SK-N-SH (cell line): ENCODE measurements around the gene SLC2A9. TPM values are rescaled to one million over a fixed set of nuclear protein-coding genes. Genes with fewer than 3 reads are reported as not detected.

Experiments used
- CTCF ChIA-PET: fragments of 300-600, 350-600 bp; formaldehyde crosslinking; extraction: SDS; loops from one replicate; lab custom pipeline; 2021; lab: Yijun Ruan, JAX
- POLR2A ChIA-PET: fragments of 350-600 bp; sonication (Branson Sonifier 250); formaldehyde crosslinking; extraction: SDS; loops from one replicate; lab custom pipeline; 2020; ENCODE audit warnings: antibody characterized with exemption, inconsistent platforms; lab: Yijun Ruan, JAX
- DNase-seq: peaks from one replicate; pipeline ENCODE4 v3.0.0; 2012
- H2AFZ ChIP-seq: fragments of 200-600 bp; sonication (generic); 2 replicates; pipeline ENCODE4 v1.8.1; 2016; ENCODE audit warnings: antibody characterized with exemption, mild to moderate bottlenecking, low read depth
- H3F3A ChIP-seq: fragments of 200-600 bp; sonication (generic); replicated peaks from 2 replicates; pipeline ENCODE3; 2016; ENCODE audit warnings: antibody characterized with exemption, mild to moderate bottlenecking; ENCODE audit not compliant: insufficient read depth
- H3K27ac ChIP-seq, 2 experiments: fragments of 200-500 bp in 1 of 2; fragments of 200-600 bp in 1 of 2; sonication (Bioruptor generic) in 1 of 2; sonication (generic), shearing (Covaris generic) in 1 of 2; 2 replicates each; pipeline versions ENCODE4 v1.5.1 to v1.6.1; 2014 to 2016; ENCODE audit warnings: low read depth in 2 of 2, inconsistent platforms in 1 of 2, low read length in 1 of 2, mild to moderate bottlenecking in 1 of 2, mixed read lengths in 1 of 2
- H3K27me3 ChIP-seq: fragments of 200-600 bp; sonication (generic), shearing (Covaris generic); 2 replicates; pipeline ENCODE4 v1.6.1; 2016; ENCODE audit warnings: mixed run types; ENCODE audit not compliant: insufficient read depth
- H3K36me3 ChIP-seq, 2 experiments: fragments of 200-500 bp in 1 of 2; fragments of 200-600 bp in 1 of 2; sonication (Bioruptor generic) in 1 of 2; sonication (generic) in 1 of 2; replicated peaks in 1 of 2; 2 replicates each; pipeline versions ENCODE3 to v1.5.1; 2014 to 2016; ENCODE audit warnings: low read length in 1 of 2, mild to moderate bottlenecking in 1 of 2; ENCODE audit not compliant: insufficient read depth in 2 of 2, control insufficient read depth in 1 of 2
- H3K4me1 ChIP-seq, 2 experiments: fragments of 200-500 bp in 1 of 2; fragments of 200-600 bp in 1 of 2; sonication (Bioruptor generic) in 1 of 2; sonication (generic), shearing (Covaris generic) in 1 of 2; 2 replicates each; pipeline versions ENCODE4 v1.5.1 to v1.6.1; 2014 to 2016; ENCODE audit warnings: low read depth in 1 of 2, low read length in 1 of 2, mixed run types in 1 of 2; ENCODE audit not compliant: insufficient read depth in 2 of 2, control insufficient read depth in 1 of 2
- H3K4me2 ChIP-seq: fragments of 200-600 bp; sonication (generic), shearing (Covaris generic); 2 replicates; pipeline ENCODE4 v1.6.1; 2017; ENCODE audit warnings: mixed run types
- H3K4me3 ChIP-seq, 2 experiments: fragments of 200-500 bp in 1 of 2; fragments of 200-600 bp in 1 of 2; sonication (Bioruptor generic) in 1 of 2; sonication (generic), shearing (Covaris generic) in 1 of 2; 2 replicates each; pipeline versions ENCODE4 v1.5.1 to v1.8.1; 2014 to 2016; ENCODE audit warnings: low read depth in 2 of 2, inconsistent platforms in 1 of 2, low read length in 1 of 2, mild to moderate bottlenecking in 1 of 2, mixed read lengths in 1 of 2, moderate library complexity in 1 of 2
- H3K79me2 ChIP-seq: fragments of 200-600 bp; sonication (generic); 2 replicates; pipeline ENCODE4 v1.8.1; 2017; ENCODE audit warnings: mild to moderate bottlenecking; ENCODE audit not compliant: insufficient read depth
- H3K9ac ChIP-seq: fragments of 200-600 bp; sonication (generic); 2 replicates; pipeline ENCODE4 v1.6.1; 2017; ENCODE audit warnings: mixed run types
- H3K9me2 ChIP-seq: fragments of 200-600 bp; sonication (generic); 2 replicates; pipeline ENCODE4 v1.6.1; 2017; ENCODE audit warnings: mixed run types
- H3K9me3 ChIP-seq: fragments of 200-600 bp; sonication (generic); 2 replicates; pipeline ENCODE4 v1.6.1; 2017; ENCODE audit warnings: mixed run types, mild to moderate bottlenecking, moderate library complexity
- H4K20me1 ChIP-seq: fragments of 200-600 bp; sonication (generic); 2 replicates; pipeline ENCODE4 v1.6.1; 2017; ENCODE audit warnings: mild to moderate bottlenecking, mixed run types; ENCODE audit not compliant: insufficient read depth
- CHD2 ChIP-seq: fragments of 150-350 bp; IDR thresholded peaks from 2 replicates; pipeline ENCODE4 v1.6.1; 2018; ENCODE audit warnings: low read length; ENCODE audit not compliant: partially characterized antibody
- EP300 ChIP-seq, 2 experiments: IDR thresholded peaks; 2 replicates each; pipeline versions ENCODE4 v1.4.0 to v1.6.1; 2012; ENCODE audit warnings: borderline replicate concordance in 1 of 2, low read depth in 1 of 2, low read length in 1 of 2
- EZH2phosphoT487 ChIP-seq: fragments of 200-600 bp; sonication (generic); IDR thresholded peaks from 2 replicates; pipeline ENCODE4 v1.6.1; 2017; ENCODE audit warnings: low read depth, mixed run types, mild to moderate bottlenecking, antibody characterized with exemption, moderate library complexity, borderline replicate concordance
- FOXJ3 ChIP-seq: sonication (generic); formaldehyde crosslinking; IDR thresholded peaks from 2 replicates; pipeline ENCODE4 v1.5.1; 2020; ENCODE audit warnings: mild to moderate bottlenecking, missing genetic modification reagents
- GATA2 ChIP-seq: sonication (generic); formaldehyde crosslinking; IDR thresholded peaks from 2 replicates; pipeline ENCODE4 v1.5.0; 2020; ENCODE audit warnings: mild to moderate bottlenecking, missing genetic modification reagents
- MXI1 ChIP-seq: IDR thresholded peaks from 2 replicates; pipeline ENCODE4 v1.6.1; 2012; ENCODE audit warnings: mild to moderate bottlenecking, low read depth, low read length, improper control_type of control experiment
- POLR2AphosphoS5 ChIP-seq: IDR thresholded peaks from 2 replicates; pipeline ENCODE4 v1.6.1; 2012; ENCODE audit warnings: low read depth, low read length
- RFX5 ChIP-seq: IDR thresholded peaks from 2 replicates; pipeline ENCODE4 v1.6.1; 2012; ENCODE audit warnings: mild to moderate bottlenecking, improper control_type of control experiment, low read length
- SIN3A ChIP-seq: IDR thresholded peaks from 2 replicates; pipeline ENCODE4 v1.6.1; 2012; ENCODE audit warnings: low read depth, mild to moderate bottlenecking, low read length, moderate library complexity, borderline replicate concordance
- SMC3 ChIP-seq: IDR thresholded peaks from 2 replicates; pipeline ENCODE4 v1.6.1; 2012; ENCODE audit warnings: low read depth, low read length, improper control_type of control experiment
- WGBS: methylation state at CpG from one replicate; pipeline ENCODE4 v1.1.6; 2017; ENCODE audit warnings: low lambda C conversion rate; 5-methylcytosine and 5-hydroxymethylcytosine counted together
- polyA plus RNA-seq, 3 experiments: library from polyadenylated mRNA; depleted of rRNA; stranded (reverse); fragments of >200 nt; gene quantifications; 2 replicates each; pipeline ENCODE4 v1.2.3, GENCODE V29; 2012
- TF ChIP-seq, protein P1 (sequence below): IDR thresholded peaks from 2 replicates; pipeline ENCODE4 v1.6.1; 2012; ENCODE audit warnings: mild to moderate bottlenecking, low read depth, low read length, moderate library complexity
- TF ChIP-seq, protein P2 (sequence below): IDR thresholded peaks from 2 replicates; pipeline ENCODE4; 2012
- TF ChIP-seq, protein P3 (sequence below): fragments of 150-350 bp; IDR thresholded peaks from 2 replicates; pipeline ENCODE4 v1.6.1; 2016; ENCODE audit warnings: mild to moderate bottlenecking, low read depth, low read length
- TF ChIP-seq, protein P4 (sequence below): fragments of 200-600 bp; sonication (generic); IDR thresholded peaks from 2 replicates; pipeline ENCODE4 v1.6.1; 2017; ENCODE audit warnings: antibody characterized with exemption, mild to moderate bottlenecking, moderate library complexity

The SLC2A9 gene
- polyA plus RNA-seq, 1 of the 3 experiments (the other 2 are of a cell fraction): not detected

DNA sequence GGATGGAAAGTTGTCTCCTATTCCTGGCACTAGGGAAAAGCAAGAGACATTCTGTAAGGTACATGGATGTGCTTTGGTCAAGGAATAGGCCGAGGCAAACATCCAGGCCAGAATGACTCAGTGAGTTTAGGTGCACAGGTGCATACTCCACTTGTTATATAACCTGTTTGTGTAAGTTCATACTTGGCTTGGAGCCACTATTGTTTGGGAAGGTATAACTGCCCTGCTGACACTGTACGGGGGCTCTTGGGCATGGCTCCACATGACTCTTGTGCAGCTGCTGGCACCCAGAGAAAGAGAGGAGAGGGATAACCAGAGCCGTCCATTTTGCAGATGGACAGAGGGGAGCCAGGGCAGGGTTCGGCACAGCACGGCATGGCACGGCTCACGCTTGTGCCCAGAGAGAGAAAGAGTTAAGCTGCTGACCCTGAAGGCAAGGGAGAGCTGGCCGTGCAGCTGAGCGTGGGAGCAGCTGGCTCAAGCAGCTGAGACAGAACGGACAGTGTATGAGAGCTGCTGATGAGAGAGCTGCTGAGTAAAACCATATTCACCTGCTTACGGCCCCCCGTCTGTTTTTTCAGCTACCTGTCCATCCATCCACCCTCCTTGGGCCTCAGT lies 98.0 kb downstream of the SLC2A9 start (continued):
- TF ChIP-seq, protein P1, sequence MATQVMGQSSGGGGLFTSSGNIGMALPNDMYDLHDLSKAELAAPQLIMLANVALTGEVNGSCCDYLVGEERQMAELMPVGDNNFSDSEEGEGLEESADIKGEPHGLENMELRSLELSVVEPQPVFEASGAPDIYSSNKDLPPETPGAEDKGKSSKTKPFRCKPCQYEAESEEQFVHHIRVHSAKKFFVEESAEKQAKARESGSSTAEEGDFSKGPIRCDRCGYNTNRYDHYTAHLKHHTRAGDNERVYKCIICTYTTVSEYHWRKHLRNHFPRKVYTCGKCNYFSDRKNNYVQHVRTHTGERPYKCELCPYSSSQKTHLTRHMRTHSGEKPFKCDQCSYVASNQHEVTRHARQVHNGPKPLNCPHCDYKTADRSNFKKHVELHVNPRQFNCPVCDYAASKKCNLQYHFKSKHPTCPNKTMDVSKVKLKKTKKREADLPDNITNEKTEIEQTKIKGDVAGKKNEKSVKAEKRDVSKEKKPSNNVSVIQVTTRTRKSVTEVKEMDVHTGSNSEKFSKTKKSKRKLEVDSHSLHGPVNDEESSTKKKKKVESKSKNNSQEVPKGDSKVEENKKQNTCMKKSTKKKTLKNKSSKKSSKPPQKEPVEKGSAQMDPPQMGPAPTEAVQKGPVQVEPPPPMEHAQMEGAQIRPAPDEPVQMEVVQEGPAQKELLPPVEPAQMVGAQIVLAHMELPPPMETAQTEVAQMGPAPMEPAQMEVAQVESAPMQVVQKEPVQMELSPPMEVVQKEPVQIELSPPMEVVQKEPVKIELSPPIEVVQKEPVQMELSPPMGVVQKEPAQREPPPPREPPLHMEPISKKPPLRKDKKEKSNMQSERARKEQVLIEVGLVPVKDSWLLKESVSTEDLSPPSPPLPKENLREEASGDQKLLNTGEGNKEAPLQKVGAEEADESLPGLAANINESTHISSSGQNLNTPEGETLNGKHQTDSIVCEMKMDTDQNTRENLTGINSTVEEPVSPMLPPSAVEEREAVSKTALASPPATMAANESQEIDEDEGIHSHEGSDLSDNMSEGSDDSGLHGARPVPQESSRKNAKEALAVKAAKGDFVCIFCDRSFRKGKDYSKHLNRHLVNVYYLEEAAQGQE: no peak
- no peak for TF ChIP-seq CHD2
- TF ChIP-seq EP300 (IDR thresholded peaks at IDR 0.05; ENCODE audit: borderline replicate concordance in 1 of 2, low read depth in 1 of 2, low read length in 1 of 2): no peak
- TF ChIP-seq, protein P2, sequence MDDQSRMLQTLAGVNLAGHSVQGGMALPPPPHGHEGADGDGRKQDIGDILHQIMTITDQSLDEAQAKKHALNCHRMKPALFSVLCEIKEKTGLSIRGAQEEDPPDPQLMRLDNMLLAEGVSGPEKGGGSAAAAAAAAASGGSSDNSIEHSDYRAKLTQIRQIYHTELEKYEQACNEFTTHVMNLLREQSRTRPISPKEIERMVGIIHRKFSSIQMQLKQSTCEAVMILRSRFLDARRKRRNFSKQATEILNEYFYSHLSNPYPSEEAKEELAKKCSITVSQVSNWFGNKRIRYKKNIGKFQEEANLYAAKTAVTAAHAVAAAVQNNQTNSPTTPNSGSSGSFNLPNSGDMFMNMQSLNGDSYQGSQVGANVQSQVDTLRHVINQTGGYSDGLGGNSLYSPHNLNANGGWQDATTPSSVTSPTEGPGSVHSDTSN: no peak
- TF ChIP-seq SMC3: no peak
- no peak for TF ChIP-seq SIN3A

DNA sequence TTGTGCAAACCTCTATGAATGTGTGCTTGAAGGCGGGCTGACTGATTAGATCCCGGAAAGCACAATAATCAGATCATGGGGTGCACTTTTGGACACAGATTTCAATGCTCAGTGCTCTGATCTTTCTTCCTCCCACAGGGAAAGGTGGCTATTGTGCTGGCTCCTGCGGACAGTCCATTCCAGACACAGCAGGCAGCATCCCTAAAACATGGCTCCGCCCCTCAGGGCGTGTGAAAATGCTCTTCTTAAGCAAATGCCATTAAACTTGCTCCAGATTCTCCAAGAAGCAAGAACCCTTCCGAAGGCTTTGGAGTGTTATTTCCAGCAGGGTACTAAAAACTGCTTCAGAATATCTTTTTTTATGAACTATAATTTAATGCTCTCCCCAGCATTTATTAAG lies 100.0 kb downstream of the SLC2A9 start:
- H4K20me1 ChIP-seq: no peaks in the 10 kb centered on the region
- TF ChIP-seq EP300 (IDR thresholded peaks at IDR 0.05; ENCODE audit: borderline replicate concordance in 1 of 2, low read depth in 1 of 2, low read length in 1 of 2) (no peak), SIN3A (no peak), FOXJ3 (CRISPR knock-in tag) (no peak), GATA2 (no peak), EZH2phosphoT487 (no peak), MXI1 (no peak), POLR2AphosphoS5 (no peak), RFX5 (no peak)
- TF ChIP-seq, protein P2: no peak
- TF ChIP-seq, protein P3, sequence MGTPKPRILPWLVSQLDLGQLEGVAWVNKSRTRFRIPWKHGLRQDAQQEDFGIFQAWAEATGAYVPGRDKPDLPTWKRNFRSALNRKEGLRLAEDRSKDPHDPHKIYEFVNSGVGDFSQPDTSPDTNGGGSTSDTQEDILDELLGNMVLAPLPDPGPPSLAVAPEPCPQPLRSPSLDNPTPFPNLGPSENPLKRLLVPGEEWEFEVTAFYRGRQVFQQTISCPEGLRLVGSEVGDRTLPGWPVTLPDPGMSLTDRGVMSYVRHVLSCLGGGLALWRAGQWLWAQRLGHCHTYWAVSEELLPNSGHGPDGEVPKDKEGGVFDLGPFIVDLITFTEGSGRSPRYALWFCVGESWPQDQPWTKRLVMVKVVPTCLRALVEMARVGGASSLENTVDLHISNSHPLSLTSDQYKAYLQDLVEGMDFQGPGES: no peak
- TF ChIP-seq, protein P4, sequence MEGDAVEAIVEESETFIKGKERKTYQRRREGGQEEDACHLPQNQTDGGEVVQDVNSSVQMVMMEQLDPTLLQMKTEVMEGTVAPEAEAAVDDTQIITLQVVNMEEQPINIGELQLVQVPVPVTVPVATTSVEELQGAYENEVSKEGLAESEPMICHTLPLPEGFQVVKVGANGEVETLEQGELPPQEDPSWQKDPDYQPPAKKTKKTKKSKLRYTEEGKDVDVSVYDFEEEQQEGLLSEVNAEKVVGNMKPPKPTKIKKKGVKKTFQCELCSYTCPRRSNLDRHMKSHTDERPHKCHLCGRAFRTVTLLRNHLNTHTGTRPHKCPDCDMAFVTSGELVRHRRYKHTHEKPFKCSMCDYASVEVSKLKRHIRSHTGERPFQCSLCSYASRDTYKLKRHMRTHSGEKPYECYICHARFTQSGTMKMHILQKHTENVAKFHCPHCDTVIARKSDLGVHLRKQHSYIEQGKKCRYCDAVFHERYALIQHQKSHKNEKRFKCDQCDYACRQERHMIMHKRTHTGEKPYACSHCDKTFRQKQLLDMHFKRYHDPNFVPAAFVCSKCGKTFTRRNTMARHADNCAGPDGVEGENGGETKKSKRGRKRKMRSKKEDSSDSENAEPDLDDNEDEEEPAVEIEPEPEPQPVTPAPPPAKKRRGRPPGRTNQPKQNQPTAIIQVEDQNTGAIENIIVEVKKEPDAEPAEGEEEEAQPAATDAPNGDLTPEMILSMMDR: no peak
- no peak overlapping the region for H2AFZ ChIP-seq
- 23% methylated on average over 5 of the region's 6 CpGs for WGBS
- H3K9me2 ChIP-seq: no peaks in the 10 kb centered on the region
- DNase-seq: no peak
- H3K9ac ChIP-seq: no peak overlapping the region
- POLR2A ChIA-PET: no interaction called here
- no peak overlapping the region for H3K4me2 ChIP-seq
- no peaks in the 10 kb centered on the region for H3K36me3 ChIP-seq
- H3K27ac ChIP-seq: no peak overlapping the region
- H3K9me3 ChIP-seq: no peaks in the 10 kb centered on the region
- H3K79me2 ChIP-seq: no peaks in the 10 kb centered on the region
- no peaks in the 10 kb centered on the region; a peak in 1 of 4 replicates for H3K4me1 ChIP-seq
- no peaks in the 10 kb centered on the region for H3K27me3 ChIP-seq
- H3K4me3 ChIP-seq: no peak overlapping the region
- CTCF ChIA-PET: interaction anchor here (1.2 kb wide), 1 partner anchor 94 kb away, joined by 4 read pairs; no protein-coding TSS in a partner anchor
- H3F3A ChIP-seq: no peaks in the 10 kb centered on the region
